HG02943 (cell line): ENCODE data around the gene ZMYM3.
A peak's percentile ranks its signal among the peaks of the same experiment; 100 is the strongest.
"Not testable (repeated sequence)": the region's sequence is repeated elsewhere in the genome, so short reads cannot be mapped to it uniquely, and the experiment has no call there.

Experiments
- ATAC-seq: cut with Tn5 transposase; IDR thresholded peaks from one replicate; pipeline ENCODE4 v1.9.1; 2021; ENCODE audit warnings: mild to moderate bottlenecking, low read depth, moderate library complexity; ENCODE audit not compliant: unreplicated experiment

The ZMYM3 gene

GRCh38 chrX:71254092-71254963, at the start of gene ZMYM3:
ZMYM3 (minus strand) TSS chrX:71254140; CDS start chrX:71253255, 885 bp downstream.
- ATAC-seq = peak; percentile 70

- no peak for ATAC-seq
These were observed 48.7 kb upstream of the ZMYM3 start for GRCh38 chrX:71302461-71303213.

- no peak for ATAC-seq
These were observed 47.4 kb upstream of the ZMYM3 start, which contains the start of gene ITGB1BP2 for GRCh38 chrX:71301195-71301924. ITGB1BP2 (plus strand) TSS chrX:71301750; CDS start chrX:71301807, 57 bp downstream.

DNA sequence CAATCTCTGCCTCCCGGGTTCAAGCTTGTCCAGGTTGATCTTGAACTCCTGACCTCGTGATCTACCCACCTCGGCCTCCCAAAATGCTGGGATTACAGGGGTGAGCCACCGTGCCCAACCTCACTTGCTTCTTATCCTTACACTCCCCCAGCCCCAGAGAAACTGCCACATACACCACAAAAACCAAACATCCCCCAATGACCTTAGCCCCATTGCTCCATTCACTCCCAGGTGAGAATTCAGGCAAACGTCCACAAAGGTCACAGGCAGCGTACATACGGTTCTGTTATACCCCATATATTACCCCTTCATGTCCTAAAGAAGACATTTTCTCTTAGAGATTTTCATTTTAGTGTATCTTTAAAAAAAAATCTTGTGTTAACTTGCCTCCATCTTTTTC, 46.6 kb upstream of the ZMYM3 start:
- ATAC-seq = not testable (repeated sequence)

- ATAC-seq = not testable (repeated sequence)
These were observed 46.1 kb upstream of the ZMYM3 start for GRCh38 chrX:71300064-71300463.

GRCh38 chrX:71298119-71298518, 44.2 kb upstream of the ZMYM3 start:
- no peak for ATAC-seq

- ATAC-seq = no peak
These were observed 42.9 kb upstream of the ZMYM3 start for GRCh38 chrX:71296806-71297205.

DNA sequence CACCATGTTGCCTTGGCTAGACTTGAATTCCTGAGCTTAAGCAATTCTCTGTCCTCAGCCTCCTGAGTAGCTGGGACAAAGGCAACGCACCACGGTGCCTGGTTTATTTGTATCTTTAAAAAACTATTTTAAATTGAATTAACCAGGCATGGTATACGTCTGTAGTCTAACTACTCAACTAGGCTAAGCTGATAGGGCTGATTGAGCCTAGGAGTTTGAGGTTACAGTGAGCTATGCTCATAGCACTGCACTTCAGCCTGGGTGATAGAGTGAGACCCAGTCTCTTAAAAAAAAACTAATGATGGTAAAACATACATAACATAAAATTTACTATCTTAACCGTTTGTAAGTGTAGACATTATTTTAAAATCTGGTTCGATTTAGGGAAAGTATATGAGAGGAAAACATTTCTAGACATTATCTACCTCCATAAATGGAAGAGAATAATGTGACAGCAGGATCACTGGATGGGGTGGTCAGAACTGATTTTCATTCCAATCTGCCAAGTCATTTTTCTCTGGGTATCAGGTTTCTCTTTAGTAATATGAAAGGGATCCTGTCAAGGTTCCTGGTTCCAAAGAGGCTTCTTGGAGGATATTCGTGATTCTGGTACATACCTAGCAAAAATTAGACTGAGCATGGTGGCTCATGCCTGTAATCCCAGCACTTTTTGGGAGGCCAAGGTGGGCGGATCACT, 38.9 kb upstream of the ZMYM3 start:
- ATAC-seq = no peak

DNA sequence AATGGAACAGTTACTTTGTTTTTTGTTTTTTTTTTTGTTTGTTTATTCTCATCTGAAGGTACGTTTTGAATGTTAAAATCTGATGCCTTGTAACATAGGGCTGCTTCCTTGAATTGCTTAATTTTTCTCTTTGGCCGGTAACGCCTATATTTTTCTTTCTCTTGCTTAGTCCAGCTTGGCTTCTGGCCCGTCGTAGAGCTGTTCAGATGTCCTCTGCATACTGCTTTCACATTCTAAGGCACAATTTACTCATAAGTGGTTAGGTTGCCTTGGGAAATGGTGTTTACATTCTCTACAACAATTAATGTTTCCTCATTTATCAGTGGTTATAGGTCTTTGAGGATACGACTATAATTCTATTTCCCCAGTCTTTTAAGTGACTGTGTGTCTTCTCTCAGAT, 37.4 kb upstream of the ZMYM3 start:
- ATAC-seq = no peak

- ATAC-seq = no peak
These were observed 32.0 kb upstream of the ZMYM3 start for GRCh38 chrX:71285929-71286328.

GRCh38 chrX:71283403-71284143, 29.6 kb upstream of the ZMYM3 start, which contains the start of gene NONO:
NONO (plus strand) TSS chrX:71283635; CDS start chrX:71290638, 7,003 bp downstream.
- ATAC-seq = peak; percentile 83

DNA sequence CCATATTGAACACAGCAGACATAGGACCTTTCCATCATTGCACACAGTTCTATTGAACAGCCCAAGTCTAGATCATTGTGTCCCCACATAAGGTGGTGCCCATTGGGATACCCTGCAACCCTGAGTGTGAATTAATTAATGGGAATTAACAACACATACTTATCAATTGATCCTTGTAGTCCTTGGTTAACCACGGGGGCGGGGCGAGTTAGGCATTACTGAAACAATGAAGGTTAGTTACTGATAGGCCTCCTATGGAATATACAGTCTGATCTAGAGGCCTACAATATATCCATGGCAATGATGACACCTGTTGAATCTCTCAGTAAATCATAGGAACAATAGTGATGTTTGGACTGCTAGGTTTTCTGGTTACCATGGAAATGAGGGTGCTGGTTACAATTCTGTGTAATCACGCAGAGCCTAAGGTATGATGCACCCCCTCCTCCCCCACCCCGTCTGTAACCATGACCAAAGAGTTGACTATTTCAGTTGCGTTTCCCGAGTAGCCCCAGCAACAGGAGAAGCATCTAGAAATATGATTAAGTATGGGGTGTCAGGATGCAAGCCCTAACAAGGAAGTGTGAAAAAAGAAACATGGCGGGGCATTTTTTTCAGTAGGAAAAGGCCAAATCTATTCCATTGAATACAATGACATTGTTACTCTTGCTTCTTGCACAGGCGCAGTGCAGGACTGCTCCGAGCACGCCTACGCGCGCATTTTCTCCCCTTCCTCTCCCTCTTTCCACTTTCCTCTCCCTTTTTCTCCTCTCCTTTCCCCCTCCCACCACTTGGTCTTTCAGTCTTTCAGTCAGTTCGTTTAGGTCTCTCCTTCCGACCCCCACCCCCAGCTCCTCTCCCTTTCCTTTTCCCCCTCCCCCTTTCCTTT, 28.8 kb upstream of the ZMYM3 start:
- peak; percentile 25 for ATAC-seq

DNA sequence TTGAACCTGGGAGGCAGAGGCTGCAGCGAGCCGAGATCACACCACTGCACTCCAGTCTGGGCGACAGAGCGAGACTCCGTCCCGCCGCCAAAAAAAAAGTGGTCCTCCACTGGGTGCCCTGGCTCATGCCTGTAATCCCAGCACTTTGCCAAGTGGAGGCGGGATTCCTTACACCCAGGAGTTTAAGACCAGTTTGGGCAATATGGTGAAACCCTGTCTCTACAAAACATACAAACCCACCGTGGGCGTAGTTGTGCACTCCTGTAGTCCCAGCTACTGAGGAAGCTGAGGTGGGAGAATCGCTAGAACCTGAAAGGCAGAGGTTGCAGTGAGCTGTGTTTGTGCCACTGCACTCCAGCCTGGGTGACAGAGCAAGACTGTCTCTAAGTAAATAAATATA, 27.4 kb upstream of the ZMYM3 start:
- not testable (repeated sequence) for ATAC-seq

- ATAC-seq = not testable (repeated sequence)
These were observed 18.4 kb upstream of the ZMYM3 start for GRCh38 chrX:71272313-71272712.

DNA sequence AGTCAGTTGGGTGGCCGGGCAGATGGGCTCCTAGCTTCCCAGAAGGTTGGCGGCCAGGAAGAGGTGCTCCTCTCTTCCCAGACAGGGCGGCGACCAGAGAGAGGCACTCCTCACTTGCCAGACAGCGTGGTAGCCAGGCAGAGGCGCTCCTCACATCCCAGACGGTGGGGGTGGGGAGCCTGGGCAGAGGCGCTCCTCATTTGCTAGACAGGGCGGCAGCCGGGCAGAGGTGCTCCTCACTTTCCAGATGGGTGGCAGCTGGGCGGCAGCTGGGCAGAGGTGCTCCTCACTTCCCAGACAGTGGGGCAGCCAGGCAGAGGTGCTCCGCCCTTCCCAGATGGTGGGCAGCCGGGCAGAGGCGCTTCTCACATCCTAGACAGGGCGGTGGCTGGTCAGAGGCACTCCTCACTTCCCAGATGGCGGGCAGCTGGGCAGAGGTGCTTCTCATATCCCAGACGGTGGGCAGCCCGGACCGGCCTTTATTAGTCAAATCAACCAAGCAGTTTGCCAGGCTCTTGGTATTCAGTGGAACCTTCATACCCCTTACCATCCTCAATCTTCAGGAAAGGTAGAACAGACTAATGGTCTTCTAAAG, 16.0 kb upstream of the ZMYM3 start:
- no peak for ATAC-seq

DNA sequence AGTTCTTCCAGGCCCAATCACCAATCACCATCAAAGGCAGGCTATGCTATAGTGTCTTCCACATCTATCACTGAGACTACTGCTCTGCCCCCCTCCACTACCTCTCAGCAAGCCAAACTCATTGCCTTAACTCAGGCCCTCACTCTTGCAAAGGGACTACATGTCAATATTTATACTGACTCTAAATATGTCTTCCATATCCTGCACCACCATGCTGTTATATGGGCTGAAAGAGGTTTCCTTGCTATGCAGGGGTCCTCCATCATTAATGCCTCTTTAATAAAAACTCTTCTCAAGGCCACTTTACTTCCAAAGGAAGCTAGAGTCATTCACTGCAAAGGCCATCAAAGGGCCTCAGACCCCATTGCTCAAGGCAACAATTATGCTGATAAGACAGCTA, 14.7 kb upstream of the ZMYM3 start:
- not testable (repeated sequence) for ATAC-seq

- ATAC-seq = no peak
These were observed 2.9 kb upstream of the ZMYM3 start for GRCh38 chrX:71256856-71257255.

DNA sequence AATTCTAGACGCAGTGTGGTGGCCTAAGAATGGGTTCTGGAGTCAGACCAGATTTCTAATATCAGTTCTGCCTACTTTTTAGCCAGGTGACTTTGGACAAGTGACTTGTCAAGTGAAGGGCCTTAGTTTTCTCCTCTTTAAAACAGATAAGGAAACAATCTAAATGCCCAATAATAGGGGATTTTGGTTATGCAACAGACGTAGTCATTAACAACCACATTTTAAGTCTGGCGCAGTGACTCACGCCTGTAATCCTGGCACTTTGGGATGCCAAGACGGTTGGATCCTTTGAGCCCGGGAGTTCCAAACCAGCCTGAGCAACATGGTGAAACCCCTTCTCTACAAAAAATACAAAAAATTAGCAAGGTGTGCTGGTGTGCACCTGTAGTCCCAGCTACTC, 2.1 kb upstream of the ZMYM3 start:
- ATAC-seq = no peak
